Fibroblast of skin of left biceps (primary cell): ENCODE results near the gene SLC38A10.

Experiments
- DNase-seq, 2 experiments: peaks; one replicate each; pipeline ENCODE4 v3.0.0-alpha.2; 2013; ENCODE audit warnings: low read depth in 2 of 2

Gene SLC38A10

DNA sequence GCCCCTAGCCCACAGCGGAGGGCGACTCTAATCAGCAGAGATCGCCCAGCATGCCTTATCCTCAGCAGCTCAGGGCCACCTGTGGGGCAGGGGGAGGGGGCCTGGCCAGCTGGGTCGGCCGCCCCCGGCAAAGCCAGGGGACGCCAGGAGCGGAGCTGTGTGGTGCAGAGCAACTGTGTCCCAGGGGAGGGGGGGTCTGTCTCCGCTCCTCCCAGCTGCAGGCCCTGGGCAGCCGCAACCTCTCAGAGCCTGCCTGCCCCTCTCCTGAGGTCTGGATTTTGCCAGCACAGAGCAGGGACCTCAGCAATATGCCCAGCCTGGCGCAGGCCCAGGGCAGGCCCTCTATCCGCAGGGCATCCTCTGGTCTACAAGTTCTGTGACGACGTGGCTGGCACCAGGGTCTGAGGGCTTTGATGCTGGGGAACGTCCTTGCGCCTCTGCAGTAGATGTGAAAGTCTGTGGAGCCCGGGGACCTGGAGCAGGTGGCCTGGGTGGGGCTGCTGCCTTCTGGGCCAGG lies 36.5 kb upstream of the SLC38A10 start:
- no peak for DNase-seq

DNA sequence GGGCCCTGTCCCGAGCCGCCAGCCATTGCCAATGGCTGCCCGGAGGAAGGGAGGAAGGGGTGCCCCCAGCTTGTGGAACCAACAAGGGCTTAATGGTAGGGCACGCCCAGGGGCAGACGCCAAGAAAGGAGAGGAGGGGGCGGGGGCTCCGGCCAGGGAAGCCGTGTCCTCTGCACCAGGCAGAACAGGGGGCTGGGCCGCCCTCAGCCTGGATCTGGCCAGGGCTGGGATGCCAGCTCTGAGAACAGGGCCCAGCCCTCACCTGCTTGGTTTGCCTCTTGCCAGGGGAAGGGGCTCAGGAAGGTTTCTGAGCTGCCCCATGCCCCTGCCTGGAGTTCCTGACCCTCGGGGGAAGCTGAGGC lies 35.8 kb upstream of the SLC38A10 start:
- DNase-seq, result no peak

DNA sequence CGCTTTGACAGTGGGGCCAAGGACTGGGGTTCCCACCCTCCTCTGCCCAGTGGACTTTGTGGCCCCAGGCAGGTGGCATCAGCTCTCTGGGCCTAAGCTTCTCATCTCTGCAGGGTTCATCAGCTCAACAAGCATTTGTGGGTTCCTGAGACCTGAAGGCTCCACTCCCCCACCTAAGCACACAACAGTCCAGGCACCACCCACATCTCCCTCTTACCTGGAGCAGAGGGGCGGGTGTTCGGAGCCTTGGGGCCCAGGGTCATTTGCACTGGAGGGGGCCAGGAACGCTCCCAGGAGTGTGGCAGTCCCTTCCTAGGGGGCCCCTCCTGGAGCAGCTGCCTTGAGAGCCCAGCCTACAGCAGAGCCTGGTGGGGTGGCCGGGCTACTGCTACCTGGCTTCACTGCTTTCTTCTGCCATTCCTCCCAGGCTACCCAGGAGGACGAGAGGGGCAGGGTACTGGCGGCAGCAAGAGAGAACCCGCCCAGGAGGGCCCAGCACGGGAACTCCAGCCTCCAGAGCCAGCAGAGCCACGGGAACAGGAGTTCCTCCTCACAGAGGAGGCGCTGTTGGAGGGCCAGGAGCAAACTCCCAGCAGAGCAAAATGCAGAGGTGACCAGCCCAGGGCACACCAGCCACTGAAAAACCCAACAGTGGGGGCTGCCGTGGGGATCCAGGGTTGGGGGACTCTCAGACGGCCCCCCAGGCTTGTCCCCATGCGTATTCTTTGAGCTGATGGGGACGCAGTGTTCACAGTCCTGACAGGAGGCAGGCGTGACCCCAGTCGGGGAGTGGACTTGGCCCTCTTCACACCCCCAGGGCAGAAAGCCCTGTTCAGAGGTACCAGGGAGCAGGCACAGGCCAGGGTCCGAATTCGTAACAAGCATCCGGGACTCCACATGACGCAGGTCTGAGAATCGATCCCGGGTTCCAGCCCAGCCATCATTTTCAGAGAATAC lies 35.1 kb upstream of the SLC38A10 start:
- DNase-seq, result no peak

DNA sequence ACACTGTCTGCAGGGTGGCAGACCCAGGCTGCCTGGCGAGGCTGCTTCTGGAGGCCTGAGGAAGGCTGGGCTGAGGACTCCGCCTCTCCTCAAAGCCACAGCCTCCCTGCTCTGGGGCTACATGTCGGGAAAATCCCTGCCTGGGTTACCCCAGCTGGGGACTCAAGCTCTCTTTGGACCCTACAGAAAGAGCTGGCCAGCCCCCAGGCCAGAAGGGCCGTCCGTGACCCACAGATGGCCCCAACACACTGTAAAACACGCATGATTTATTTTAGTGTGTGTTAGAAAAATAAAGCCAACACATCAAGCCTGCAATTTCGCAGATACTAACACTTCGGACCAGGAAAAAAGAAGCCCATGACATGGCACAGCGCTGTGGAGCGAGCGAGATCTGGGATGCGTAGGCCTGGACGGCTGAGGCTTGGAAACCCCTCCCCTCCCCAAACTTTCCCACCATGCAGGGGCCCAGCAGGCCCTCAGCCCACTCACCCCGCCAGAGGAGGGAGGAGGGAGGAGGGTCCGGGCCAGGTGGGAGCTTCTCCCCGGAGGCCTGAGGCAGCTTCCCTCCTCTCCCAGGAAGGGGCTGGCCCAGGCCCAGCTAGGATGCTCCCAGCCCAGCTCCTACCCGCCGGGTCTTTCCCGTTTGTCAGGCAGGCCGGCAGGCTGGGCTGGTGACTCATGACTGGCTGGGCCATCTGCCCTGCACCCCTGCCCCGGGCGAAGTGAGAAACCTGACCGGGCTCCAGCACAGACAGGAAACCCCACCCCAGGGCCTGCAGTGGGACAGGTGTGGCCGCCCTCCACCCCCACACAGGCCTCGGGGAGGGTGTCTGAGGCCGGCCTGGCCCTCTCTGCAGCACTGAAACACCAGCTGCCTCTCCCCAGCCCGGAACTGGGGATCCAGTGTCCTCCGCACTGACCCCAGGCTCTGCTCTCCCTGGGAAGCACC lies 34.1 kb upstream of the SLC38A10 start:
- DNase-seq, result no peak

DNA sequence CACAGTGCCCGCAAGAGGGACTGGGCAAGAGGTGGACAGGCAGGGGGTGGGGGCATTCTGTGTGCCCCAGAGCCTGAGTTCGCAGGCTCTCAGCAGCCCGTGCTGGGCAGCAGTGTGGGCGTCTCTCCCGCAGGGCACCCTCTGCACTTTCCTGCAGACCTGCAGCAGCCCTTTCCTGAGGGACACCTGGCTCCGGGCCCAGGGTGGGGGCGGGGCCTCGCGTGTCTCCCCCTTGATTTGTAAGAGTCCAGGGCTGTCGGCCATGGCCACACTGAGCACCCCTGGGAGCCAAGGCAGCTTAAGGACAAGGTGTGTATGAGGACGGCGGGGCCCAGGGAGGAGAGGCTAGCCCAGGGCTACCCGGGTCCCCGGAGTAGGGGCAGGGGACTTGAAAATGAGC lies 33.4 kb upstream of the SLC38A10 start:
- DNase-seq, result no peak

DNA sequence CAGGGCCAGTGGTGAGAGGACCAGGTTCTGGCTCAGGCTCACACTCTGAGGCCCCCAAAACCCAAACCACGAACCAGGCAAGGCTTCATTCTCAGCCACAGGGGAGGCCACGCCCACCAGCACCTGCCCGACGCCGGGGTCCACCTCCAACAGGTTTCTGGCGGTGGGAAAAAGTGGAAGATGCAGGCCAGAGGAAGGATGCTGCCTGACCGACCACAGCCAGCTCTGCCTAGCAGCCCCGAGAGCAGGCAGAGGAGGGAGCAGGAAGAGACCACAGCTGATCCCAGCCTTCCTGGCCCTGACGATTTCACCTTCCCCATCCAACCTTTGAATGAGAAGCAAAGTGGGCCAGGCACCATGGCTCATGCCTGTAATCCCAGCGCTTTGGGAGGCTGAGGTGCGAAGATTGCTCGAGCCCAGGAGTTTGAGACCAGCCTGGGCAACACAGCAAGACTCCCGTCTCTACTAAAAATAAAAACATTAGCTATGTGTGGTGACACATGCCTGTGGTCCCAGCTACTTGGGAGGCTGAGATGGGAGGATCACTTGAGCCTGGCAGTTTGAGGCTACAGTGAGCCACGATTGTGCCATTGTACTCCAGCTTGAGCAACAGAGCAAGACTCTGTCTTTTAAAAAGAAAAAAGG lies 30.7 kb upstream of the SLC38A10 start:
- no peak for DNase-seq

DNA sequence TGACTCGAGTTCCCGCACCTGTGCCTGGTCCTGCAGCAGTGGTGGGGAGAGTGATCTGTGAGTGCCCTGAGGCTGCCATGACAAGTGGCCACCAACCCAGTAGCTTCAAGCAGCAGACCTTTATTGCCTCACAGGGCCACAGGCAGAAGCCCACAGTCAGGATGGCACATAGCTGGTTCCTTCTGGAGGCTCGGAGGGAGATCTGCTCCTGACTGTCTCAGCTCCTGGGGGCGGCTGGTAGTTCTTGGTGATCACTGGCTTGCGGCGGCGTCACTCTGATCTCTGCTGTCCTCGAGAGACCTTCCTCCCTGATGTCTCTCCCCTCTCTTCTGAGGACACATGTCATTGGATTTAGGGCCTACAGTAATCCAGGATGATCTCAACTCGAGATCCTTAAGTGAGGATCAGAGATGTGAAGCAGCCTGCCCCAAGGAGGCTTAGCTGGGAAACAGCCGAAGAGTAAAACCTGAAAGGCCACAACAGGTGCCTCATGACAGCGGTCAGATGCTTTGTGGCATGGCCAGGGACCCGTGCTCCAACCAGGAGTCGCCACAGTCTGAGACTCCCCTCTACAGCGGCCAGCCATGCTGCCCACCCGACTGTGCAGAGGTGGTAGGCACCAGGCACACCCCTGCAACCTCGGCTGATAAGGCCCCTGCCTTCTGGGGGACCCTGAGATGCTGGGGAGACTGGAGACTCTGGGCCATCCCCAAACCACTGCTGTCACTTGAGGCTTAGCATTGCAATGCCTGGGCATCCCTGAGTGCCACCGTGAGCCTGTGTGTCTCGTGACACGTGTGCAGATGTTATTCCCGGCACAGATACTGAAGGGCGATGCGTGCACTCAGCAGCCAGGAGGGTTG lies 30.0 kb upstream of the SLC38A10 start:
- no peak for DNase-seq

DNA sequence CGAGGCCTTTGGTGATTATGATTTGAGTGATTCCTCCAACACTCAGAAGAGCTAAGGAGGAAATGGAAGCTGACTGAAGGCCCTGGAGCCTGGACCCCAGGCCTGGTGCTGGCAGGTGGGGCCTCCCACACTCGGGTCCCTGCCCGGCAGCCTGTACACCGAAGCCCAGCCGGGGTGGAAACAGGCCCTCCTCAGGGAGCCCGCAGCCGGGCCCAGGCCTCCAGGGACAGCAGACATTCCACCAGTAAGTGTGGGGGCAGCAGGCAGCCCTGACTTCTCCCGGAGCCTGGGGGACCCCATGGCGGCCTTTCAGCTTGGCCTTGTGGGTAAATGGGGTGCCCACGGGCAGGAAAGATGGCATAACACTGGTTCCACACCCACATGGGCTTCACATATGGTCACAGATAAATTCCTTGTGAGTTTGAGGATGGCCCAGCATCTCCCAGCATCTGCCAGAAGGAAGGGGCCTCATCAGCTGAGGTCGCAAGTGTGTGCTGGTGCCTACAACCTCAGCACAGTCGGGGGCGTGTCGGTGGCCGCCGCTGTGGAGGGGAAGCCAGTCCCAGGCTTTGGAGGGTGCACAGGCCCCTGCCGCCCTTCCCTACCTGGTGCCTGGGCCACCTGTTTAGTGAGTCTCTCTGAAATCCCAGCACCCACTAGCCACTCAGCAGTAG lies 29.2 kb upstream of the SLC38A10 start:
- no peak for DNase-seq

DNA sequence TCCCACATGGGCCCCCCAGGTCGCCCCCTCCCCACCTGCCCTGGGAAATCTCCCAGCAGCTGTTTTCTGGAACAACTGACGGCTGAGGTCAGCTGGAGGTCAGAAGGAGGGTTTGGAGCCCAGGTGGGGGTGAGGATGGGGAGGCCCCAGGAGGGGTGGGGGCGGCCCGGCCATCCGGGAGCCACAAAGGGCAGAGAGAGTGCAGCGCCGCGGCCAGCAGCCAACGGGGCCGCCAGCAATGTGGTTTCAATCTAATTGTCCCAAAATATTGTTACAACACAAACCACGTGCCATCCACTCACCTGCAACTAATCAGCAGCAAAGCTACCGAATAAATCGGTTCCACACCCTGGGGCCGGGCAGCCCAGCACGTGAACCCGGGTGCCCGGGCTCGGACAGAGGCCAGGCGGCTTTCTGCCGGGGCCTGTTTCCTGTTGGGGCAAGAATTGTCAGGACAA lies 28.3 kb upstream of the SLC38A10 start:
- no peak for DNase-seq

DNA sequence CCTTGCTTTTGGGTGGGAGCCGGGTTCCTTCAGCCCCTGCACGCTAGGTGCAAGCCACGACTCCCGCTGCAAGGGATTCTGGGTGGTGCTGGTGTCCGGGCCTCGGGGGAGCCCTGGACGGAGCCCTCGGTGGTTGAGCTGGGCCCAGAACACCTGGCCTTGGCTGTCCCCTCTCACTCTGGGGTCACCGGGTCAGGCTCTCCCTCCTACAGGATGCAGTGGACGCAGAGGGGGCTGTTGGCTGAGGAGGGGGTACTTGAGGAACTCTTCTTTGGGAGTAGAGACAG lies 27.9 kb upstream of the SLC38A10 start:
- DNase-seq, result no peak

DNA sequence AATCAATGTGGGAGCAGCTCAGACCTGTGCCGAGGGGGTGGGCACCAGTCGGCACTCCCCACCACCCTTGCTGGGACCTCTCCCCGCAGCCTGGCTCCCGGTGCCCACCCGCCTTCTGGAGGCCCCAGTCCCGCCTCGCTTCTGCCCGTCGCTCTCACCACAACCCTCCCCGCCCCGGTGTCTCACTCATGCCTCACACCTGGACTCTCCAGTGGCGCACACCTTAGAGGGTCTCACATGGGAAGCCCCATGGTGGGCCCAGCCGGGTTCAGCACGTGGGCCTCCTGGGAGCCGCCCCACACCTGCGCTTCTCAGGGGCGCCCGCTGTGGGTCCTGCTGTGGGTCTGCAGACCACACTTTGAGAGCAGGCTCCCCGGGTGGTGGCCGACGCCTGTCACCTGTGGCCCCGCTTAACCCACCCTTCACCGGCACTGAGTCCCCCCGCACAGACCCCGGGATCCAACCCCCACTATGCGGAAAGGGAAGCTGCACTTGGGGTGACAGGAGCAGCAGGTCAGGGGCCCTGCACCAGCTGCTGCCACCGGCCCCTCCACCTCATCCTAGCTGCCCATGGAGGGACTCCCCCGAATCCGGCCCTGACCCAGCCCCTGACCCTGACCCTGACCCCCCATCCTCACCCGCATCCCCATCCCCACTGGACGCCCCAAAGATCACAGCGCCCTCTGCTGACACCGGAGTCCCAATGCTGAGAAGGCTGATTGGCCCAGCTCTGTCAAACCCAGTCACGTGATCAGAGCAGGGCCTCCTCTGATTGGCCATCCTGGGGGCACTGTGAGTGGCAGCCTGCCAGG lies 27.4 kb upstream of the SLC38A10 start:
- DNase-seq, result no peak

DNA sequence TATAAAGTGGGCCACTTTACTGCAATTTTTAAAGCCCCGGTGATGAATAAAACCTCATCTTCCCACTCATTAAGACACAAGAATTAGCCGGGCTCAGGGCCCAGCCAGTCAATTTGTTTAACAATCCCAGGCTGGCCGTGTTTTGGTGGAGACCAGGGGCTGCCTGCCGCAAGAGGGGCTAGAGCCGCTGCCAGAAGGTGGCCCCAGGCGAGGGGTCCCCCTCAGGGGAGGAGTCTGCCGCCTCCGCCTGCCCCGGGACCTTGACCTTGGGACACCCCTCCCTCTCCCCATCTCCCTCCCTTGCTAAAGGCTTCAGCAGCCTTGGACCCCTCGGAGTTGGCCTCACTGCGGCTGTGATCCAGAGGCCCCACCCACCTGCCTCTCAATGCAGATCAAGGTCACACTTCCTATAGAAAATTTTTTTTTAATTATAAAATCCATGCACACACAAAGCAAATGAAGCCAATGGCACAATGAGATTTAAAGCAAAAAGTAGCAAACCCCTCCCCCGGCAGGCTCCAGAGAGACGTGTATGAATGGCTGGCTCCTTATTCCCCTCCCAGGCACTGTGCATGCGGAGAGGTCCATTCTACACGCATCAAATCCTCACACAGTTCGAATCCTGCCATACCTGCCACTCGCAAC lies 23.0 kb upstream of the SLC38A10 start:
- no peak for DNase-seq

DNA sequence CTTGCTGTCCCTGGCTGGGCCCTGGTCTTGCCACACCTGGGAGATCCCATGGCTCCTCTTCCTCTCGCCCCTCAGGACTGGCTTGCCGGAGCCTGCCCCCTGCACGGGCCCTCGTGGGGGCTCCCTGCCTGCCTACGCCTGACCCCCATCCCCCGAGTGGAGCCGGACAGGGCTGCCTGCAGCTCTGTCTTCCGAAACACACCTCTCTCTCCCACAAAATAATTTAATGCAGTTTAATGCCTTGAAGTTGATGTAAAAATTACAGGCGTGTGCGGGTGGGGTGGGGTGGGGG lies 22.4 kb upstream of the SLC38A10 start:
- DNase-seq, result no peak

DNA sequence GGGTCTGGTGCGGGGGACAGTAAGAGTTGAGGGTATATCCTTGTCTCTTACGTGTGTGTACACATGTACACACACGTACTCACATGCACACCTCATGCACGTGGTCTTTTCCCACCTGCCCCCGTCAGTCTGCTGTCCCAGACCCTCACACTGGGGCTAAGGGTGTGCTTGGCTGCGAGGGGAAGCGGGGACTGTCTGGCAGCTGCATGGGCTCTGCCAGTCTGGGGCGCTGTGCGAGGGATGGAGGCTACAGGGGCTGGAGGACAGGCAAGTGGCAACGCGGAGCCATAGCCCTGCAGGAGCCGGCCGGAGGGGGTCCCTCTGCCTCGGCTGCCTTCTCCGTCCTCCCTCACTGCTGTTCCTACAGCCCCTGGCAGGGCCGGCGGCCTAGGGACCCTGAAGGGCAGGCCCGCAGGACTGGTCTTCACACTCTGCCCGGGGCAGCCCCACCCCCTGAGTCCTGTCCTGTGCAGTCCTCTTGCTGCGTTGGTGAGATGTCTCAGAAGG lies 20.8 kb upstream of the SLC38A10 start:
- DNase-seq, result no peak

DNA sequence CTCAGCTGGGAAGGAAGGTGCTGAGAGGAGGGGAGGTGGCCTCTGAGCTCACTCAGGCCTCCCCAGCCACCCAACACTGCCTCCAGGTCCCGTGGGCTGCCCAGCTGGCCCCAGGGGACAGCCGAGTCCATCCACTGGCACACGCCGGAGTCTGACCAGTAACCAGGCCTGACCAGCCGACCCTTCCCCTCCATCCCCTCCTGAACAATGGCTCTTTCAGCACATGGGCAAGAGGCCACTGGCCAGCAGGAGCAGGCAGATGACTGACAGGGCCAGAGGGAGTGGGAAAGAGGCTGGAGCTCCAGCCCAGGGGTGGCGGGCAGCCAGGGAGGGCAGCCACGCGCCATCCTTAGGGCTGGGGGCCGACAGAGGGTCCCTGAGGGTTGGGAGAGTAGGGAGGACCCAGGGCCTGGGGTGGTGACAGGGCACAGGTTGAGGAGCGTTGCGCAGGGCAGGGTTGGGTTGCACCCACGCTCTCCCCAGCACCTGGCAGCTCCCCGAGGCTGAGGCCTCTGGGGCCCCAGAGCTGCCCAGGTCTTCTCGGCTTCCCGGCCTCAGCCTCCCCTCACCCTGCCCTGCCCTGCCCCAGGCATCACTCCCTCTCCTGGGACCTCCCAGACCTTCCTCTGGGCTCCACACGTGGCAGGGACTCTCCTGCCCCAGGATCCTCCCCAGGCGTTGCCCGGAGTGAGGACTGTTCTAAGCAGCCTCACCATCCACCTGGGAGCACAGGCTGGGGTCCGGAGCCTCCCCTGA lies 20.2 kb upstream of the SLC38A10 start:
- DNase-seq, result no peak

DNA sequence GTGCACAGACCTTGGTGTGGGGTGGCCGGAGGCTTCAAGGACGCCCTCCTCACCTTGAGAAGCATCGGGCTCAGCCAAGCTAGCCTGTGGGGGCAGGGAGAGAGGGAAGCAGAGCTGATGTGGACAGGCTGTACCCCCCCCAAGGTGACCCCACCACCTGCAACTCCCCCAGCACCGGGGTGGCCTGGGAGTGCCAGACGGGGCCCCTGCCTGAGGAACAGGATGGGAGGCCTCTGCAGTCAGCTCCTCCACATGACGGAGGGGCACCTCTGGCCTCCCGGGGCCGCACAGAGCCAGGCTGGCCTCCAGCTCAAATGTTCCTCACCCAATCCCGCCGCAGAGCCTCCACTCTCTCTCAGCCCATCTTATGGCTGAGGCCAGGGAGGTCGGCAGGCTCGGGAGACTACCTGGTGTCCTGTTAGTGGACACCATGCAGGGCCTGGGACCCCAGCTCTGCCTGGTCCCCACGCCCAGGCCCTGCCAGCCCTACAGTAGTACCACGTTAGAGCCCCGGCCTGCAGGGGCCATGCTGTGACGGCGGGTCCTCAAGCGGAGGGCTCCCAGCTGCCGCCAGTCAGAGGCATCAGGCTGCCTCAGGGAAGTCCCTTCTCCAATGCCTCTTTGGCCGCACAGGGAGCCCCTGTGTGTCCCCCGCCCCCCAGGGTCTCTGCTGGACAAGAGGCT lies 19.4 kb upstream of the SLC38A10 start:
- no peak for DNase-seq

DNA sequence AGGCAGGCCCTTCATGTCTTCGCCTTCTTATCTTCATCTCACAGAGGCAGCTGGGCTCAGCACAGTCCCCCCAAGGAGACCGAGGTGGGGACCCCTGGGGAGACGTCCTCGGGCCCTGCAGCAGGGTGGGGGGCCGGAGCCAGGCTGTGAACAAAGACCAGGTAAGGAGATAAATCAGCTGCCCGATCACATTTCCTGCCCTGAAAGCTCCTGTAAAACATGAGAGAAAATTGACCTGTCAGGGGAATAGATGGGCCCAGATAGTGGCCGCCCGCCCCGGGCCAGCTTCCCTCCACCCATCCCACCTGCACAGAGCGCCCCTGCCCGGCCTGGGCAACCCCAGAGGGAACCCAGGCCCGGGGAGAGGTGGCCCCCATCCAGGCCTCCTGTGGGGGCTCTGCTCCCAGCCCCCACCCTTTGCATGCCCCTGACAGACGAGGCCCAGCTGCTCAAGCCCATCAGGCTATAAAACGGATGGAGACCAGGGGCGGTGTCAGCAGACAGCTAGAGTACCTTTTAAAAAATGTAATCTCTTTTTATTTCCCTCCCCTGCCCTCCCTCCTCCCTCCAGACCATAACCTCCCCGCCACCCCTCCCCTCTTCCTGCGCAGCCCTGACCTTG lies 18.8 kb upstream of the SLC38A10 start:
- DNase-seq, result no peak
